ENCODE data around the gene ENOX1. TPM values are rescaled to one million over a fixed set of nuclear protein-coding genes. Genes with fewer than 3 reads are reported as not detected.

ENOX1 gene
- total RNA-seq, 1 donor from 2014 or later: 1.1 TPM

- Histone ChIP-seq H3K4me1 (no peaks in the 10 kb centered on the region), H3K27me3 (no peaks in the 10 kb centered on the region), H3F3A (ENCODE audit: low read depth) (no peaks in the 10 kb centered on the region), H3K27ac (no peak overlapping the region), H3K4me3 (no peak overlapping the region), H3K4me2 (no peak overlapping the region), H3K9me3 (ENCODE audit: low read depth) (no peaks in the 10 kb centered on the region), H3K79me2 (ENCODE audit: low read depth) (no peaks in the 10 kb centered on the region), H3K9ac (no peak overlapping the region), H2AFZ (replicated peaks) (no peak overlapping the region), H4K20me1 (ENCODE audit: low read depth) (no peaks in the 10 kb centered on the region), H3K36me3 (no peaks in the 10 kb centered on the region)
- H3K27me3 Mint-ChIP-seq (ENCODE audit: insufficient read depth, low read depth): no peaks in the 10 kb centered on the region
- H3K4me3 Mint-ChIP-seq: no peak overlapping the region
- H3K9me3 Mint-ChIP-seq: no peaks in the 10 kb centered on the region
- DNase-seq (ENCODE audit: low spot score): no peak
- no peak for TF ChIP-seq CTCF (IDR thresholded peaks at IDR 0.05)
- no peak for TF ChIP-seq EZH2 (IDR thresholded peaks at IDR 0.05)
- TF ChIP-seq EZH2phosphoT487 (IDR thresholded peaks at IDR 0.05): no peak
- H3K4me1 Mint-ChIP-seq: no peaks in the 10 kb centered on the region
- H3K27ac Mint-ChIP-seq: no peak overlapping the region
- H3K36me3 Mint-ChIP-seq: no peaks in the 10 kb centered on the region
These were observed 408.8 kb downstream of the ENOX1 start for GRCh38 chr13:43377973-43378372.

- Histone ChIP-seq H3K27ac (no peak overlapping the region), H2AFZ (replicated peaks) (no peak overlapping the region), H3K9ac (no peak overlapping the region), H3K27me3 (no peaks in the 10 kb centered on the region), H3K4me1 (no peaks in the 10 kb centered on the region), H3K4me2 (no peak overlapping the region), H3F3A (ENCODE audit: low read depth) (no peaks in the 10 kb centered on the region), H3K36me3 (no peaks in the 10 kb centered on the region), H3K4me3 (no peak overlapping the region), H4K20me1 (ENCODE audit: low read depth) (no peaks in the 10 kb centered on the region), H3K79me2 (ENCODE audit: low read depth) (no peaks in the 10 kb centered on the region), H3K9me3 (ENCODE audit: low read depth) (no peaks in the 10 kb centered on the region)
- Mint-ChIP-seq H3K36me3 (no peaks in the 10 kb centered on the region), H3K27me3 (ENCODE audit: insufficient read depth, low read depth) (no peaks in the 10 kb centered on the region), H3K4me1 (no peaks in the 10 kb centered on the region), H3K9me3 (no peaks in the 10 kb centered on the region), H3K27ac (no peak overlapping the region), H3K4me3 (no peak overlapping the region)
- no peak for DNase-seq (ENCODE audit: low spot score)
- no peak for TF ChIP-seq EZH2 (IDR thresholded peaks at IDR 0.05)
- no peak for TF ChIP-seq CTCF (IDR thresholded peaks at IDR 0.05)
- no peak for TF ChIP-seq EZH2phosphoT487 (IDR thresholded peaks at IDR 0.05)
These were observed 409.6 kb downstream of the ENOX1 start for GRCh38 chr13:43377149-43377548.

GRCh38 chr13:43376596-43376995 lies 410.2 kb downstream of the ENOX1 start:
- Histone ChIP-seq H4K20me1 (ENCODE audit: low read depth) (no peaks in the 10 kb centered on the region), H3K36me3 (no peaks in the 10 kb centered on the region), H3K4me3 (no peak overlapping the region), H2AFZ (replicated peaks) (no peak overlapping the region), H3K79me2 (ENCODE audit: low read depth) (no peaks in the 10 kb centered on the region), H3K9ac (no peak overlapping the region), H3K27me3 (no peaks in the 10 kb centered on the region), H3F3A (ENCODE audit: low read depth) (no peaks in the 10 kb centered on the region), H3K27ac (no peak overlapping the region), H3K4me1 (no peaks in the 10 kb centered on the region), H3K9me3 (ENCODE audit: low read depth) (no peaks in the 10 kb centered on the region), H3K4me2 (no peak overlapping the region)
- Mint-ChIP-seq H3K27ac (no peak overlapping the region), H3K36me3 (no peaks in the 10 kb centered on the region), H3K27me3 (ENCODE audit: insufficient read depth, low read depth) (no peaks in the 10 kb centered on the region), H3K9me3 (no peaks in the 10 kb centered on the region), H3K4me3 (no peak overlapping the region), H3K4me1 (no peaks in the 10 kb centered on the region)
- TF ChIP-seq EZH2 (IDR thresholded peaks at IDR 0.05) (no peak), CTCF (IDR thresholded peaks at IDR 0.05) (no peak), EZH2phosphoT487 (IDR thresholded peaks at IDR 0.05) (no peak)
- no peak for DNase-seq (ENCODE audit: low spot score)
